SU-DHL-6 (cell line): ENCODE data around the gene FBXW4.
A peak's percentile ranks its signal among the peaks of the same experiment; 100 is the strongest.

Experiments
- H2AFZ ChIP-seq: fragments of 200-600 bp; sonication (generic); 2 replicates; pipeline ENCODE4 v1.6.1; 2014; ENCODE audit warnings: low read depth, mild to moderate bottlenecking, moderate library complexity, mixed read lengths, antibody characterized with exemption, low read length; ENCODE audit not compliant: severe bottlenecking
- H3F3A ChIP-seq: fragments of 200-600 bp; shearing (Covaris generic); 2 replicates; pipeline ENCODE4 v1.6.0; 2016; ENCODE audit warnings: antibody characterized with exemption, mild to moderate bottlenecking; ENCODE audit not compliant: insufficient read depth
- H3K27ac ChIP-seq: fragments of 200-600 bp; sonication (generic); 2 replicates; pipeline ENCODE4 v1.5.1; 2016; ENCODE audit warnings: low read depth, mild to moderate bottlenecking, low read length, moderate library complexity, mixed read lengths
- H3K27me3 ChIP-seq: fragments of 200-600 bp; sonication (generic), shearing (Covaris generic); 2 replicates; pipeline ENCODE4 v1.6.0; 2014; ENCODE audit warnings: mild to moderate bottlenecking, low read length
- H3K36me3 ChIP-seq: fragments of 200-600 bp; sonication (generic); 2 replicates; pipeline ENCODE4 v1.6.1; 2014; ENCODE audit warnings: mild to moderate bottlenecking, low read length, mixed read lengths
- H3K4me2 ChIP-seq: fragments of 300-600, 200-600 bp; shearing (Covaris generic), sonication (generic); 2 replicates; pipeline ENCODE4 v1.6.0; 2014; ENCODE audit warnings: low read length, low read depth, mild to moderate bottlenecking; ENCODE audit not compliant: poor library complexity, severe bottlenecking
- H3K4me3 ChIP-seq: fragments of 200-600 bp; sonication (generic); 2 replicates; pipeline ENCODE4 v1.5.1; 2014; ENCODE audit warnings: antibody characterized with exemption, low read length, mild to moderate bottlenecking, mixed read lengths; ENCODE audit not compliant: insufficient read depth, poor library complexity, severe bottlenecking
- H3K79me2 ChIP-seq: fragments of 200-600 bp; sonication (generic); 2 replicates; pipeline ENCODE4 v1.6.1; 2014; ENCODE audit warnings: mild to moderate bottlenecking, low read length, moderate library complexity; ENCODE audit not compliant: insufficient read depth
- H3K9ac ChIP-seq: fragments of 200-600 bp; sonication (generic); 2 replicates; pipeline ENCODE4 v1.7.0; 2014; ENCODE audit warnings: mild to moderate bottlenecking, low read length
- H3K9me2 ChIP-seq: fragments of 200-600 bp; sonication (generic); replicated peaks from 2 replicates; pipeline ENCODE4 v1.6.1; 2014; ENCODE audit warnings: low read length; ENCODE audit not compliant: insufficient read depth
- H3K9me3 ChIP-seq: fragments of 200-600 bp; sonication (generic); 2 replicates; pipeline ENCODE4 v1.6.1; 2014; ENCODE audit warnings: low read length, mixed read lengths; ENCODE audit not compliant: insufficient read depth
- H4K20me1 ChIP-seq: fragments of 200-600 bp; sonication (generic); 2 replicates; pipeline ENCODE4 v1.6.1; 2014; ENCODE audit warnings: low read depth, mild to moderate bottlenecking, antibody characterized with exemption, low read length, moderate library complexity, mixed read lengths
- EZH2phosphoT487 ChIP-seq: fragments of 200-600 bp; sonication (generic), shearing (Covaris generic); conservative IDR thresholded peaks from 2 replicates; pipeline ENCODE4 v1.6.1; 2018; ENCODE audit warnings: mild to moderate bottlenecking, antibody characterized with exemption, low read length, moderate library complexity, mixed read lengths
- TF ChIP-seq, protein P1 (sequence below): fragments of 200-600 bp; sonication (generic); IDR thresholded peaks from one replicate; pipeline ENCODE4 v1.5.1; 2017; ENCODE audit warnings: antibody characterized with exemption, mild to moderate bottlenecking, low read length, moderate library complexity; ENCODE audit not compliant: insufficient read depth, poor library complexity, severe bottlenecking

The FBXW4 gene

DNA sequence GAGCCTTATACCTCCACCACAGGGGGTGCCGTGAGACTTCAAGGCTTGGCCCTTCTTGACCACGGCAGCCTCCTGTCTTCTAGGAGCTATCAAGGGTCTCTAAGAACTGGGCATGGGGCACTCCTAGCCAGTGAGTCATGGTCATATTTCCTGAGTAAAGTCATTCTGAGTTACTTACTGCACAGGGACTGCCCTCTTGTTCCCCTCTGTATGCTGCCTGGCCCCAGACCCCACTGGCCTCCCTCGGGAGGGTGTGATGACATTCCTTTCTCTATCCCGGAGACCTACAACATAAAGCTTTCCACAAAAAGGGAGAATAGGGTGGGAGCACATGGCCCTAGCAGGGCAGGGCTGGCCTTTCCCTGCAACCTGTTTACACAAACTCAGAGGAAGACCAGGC, 85.5 kb downstream of the FBXW4 start:
- TF ChIP-seq, protein P1, sequence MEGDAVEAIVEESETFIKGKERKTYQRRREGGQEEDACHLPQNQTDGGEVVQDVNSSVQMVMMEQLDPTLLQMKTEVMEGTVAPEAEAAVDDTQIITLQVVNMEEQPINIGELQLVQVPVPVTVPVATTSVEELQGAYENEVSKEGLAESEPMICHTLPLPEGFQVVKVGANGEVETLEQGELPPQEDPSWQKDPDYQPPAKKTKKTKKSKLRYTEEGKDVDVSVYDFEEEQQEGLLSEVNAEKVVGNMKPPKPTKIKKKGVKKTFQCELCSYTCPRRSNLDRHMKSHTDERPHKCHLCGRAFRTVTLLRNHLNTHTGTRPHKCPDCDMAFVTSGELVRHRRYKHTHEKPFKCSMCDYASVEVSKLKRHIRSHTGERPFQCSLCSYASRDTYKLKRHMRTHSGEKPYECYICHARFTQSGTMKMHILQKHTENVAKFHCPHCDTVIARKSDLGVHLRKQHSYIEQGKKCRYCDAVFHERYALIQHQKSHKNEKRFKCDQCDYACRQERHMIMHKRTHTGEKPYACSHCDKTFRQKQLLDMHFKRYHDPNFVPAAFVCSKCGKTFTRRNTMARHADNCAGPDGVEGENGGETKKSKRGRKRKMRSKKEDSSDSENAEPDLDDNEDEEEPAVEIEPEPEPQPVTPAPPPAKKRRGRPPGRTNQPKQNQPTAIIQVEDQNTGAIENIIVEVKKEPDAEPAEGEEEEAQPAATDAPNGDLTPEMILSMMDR: no peak
- no peak for TF ChIP-seq EZH2phosphoT487
- H3K79me2 ChIP-seq: no peaks in the 10 kb centered on the region
- no peak overlapping the region for H3K4me2 ChIP-seq
- no peaks in the 10 kb centered on the region for H3K36me3 ChIP-seq
- H3F3A ChIP-seq: no peaks in the 10 kb centered on the region
- no peak overlapping the region for H2AFZ ChIP-seq
- no peak overlapping the region for H3K4me3 ChIP-seq
- H3K9me3 ChIP-seq: no peaks in the 10 kb centered on the region
- H4K20me1 ChIP-seq: no peaks in the 10 kb centered on the region
- no peak overlapping the region for H3K27ac ChIP-seq
- H3K9me2 ChIP-seq: no peaks in the 10 kb centered on the region
- H3K27me3 ChIP-seq: no peaks in the 10 kb centered on the region
- no peak overlapping the region for H3K9ac ChIP-seq

DNA sequence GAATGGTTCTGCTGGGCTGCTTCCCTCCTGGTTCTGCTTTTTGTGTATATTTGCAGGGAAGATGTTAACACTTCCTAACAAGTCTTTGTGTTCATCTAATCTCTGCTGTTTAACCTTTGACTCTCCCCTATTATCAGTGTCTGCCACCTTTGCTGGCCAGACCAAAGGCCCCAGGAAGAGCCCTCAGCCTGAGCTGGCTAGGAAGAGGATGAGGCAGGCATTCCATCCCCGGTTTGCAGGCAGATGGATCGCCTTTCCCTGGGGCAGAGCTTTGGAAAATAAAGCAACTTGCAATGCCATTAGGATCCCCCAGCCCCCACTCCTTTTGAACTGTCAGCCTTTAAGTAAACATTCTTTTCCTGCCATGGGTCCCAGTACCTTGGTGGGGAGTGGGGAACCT, 87.8 kb downstream of the FBXW4 start:
- no peak overlapping the region for H3K4me2 ChIP-seq
- H3K9ac ChIP-seq: no peak overlapping the region
- no peaks in the 10 kb centered on the region for H3F3A ChIP-seq
- H3K9me3 ChIP-seq: no peaks in the 10 kb centered on the region
- H4K20me1 ChIP-seq: no peaks in the 10 kb centered on the region
- no peak overlapping the region for H3K27ac ChIP-seq
- no peaks in the 10 kb centered on the region for H3K9me2 ChIP-seq
- no peaks in the 10 kb centered on the region for H3K27me3 ChIP-seq
- TF ChIP-seq, protein P1: no peak
- no peak for TF ChIP-seq EZH2phosphoT487
- no peaks in the 10 kb centered on the region for H3K36me3 ChIP-seq
- no peak overlapping the region for H3K4me3 ChIP-seq
- no peak overlapping the region for H2AFZ ChIP-seq
- H3K79me2 ChIP-seq: no peaks in the 10 kb centered on the region

DNA sequence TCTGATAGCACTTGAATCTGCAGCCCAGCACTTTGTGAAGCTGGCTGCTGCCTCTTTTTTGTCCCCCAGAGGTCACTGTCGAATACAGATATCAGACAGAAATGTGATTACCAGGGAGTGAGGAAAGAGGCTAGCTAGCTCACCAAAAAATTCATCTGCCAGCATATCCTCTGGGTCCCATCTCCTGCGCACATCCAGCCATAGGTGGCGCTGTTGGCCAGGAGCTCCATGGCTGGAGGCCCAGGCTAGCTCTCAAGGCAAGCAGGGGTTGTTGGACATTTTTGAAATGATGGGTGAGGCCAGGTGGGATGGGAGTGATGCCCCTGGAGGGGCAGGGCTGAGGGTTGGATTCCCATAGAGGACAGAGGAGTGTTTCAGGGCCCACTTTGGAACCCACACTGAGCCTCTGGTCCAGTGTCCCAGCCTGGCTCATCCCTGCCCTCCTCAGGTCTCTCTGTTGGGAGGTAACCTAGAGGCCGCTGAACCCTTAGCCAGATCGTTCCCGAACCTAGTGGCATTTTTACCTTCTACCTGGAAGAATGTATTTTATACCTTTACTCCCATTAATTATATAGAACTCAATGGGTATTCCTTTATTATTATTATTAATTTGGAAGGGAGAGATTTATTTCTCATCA, 92.1 kb downstream of the FBXW4 start:
- no peaks in the 10 kb centered on the region for H3K27me3 ChIP-seq
- no peaks in the 10 kb centered on the region for H3K9me2 ChIP-seq
- no peak overlapping the region for H3K9ac ChIP-seq
- no peak overlapping the region for H3K27ac ChIP-seq
- no peaks in the 10 kb centered on the region for H3K79me2 ChIP-seq
- H2AFZ ChIP-seq: no peak overlapping the region
- no peaks in the 10 kb centered on the region for H3F3A ChIP-seq
- no peaks in the 10 kb centered on the region for H3K9me3 ChIP-seq
- no peak overlapping the region for H3K4me3 ChIP-seq
- H3K36me3 ChIP-seq: no peaks in the 10 kb centered on the region
- TF ChIP-seq, protein P1: peak; percentile 98
- TF ChIP-seq EZH2phosphoT487: no peak
- no peaks in the 10 kb centered on the region for H4K20me1 ChIP-seq
- no peak overlapping the region for H3K4me2 ChIP-seq
